Limb (tissue), 2 donors: ENCODE data around the gene OLFM2.
"Not testable (repeated sequence)": the region's sequence is repeated elsewhere in the genome, so short reads cannot be mapped to it uniquely, and the experiment has no call there.

Experiments used
- DNase-seq, 2 donors: peaks; one replicate each; pipeline ENCODE4 v3.0.0-alpha.2; 2016; ENCODE audit errors: extremely low spot score in 2 of 2

OLFM2 gene

GRCh38 chr19:9834726-9835506, 101.4 kb downstream of the OLFM2 start, which contains the start of gene PIN1:
PIN1 (plus strand) TSS chr19:9835318; CDS start chr19:9835345, 27 bp downstream.
- peak; percentile 99 to 100 for DNase-seq

GRCh38 chr19:9834307-9834725, 102.0 kb downstream of the OLFM2 start:
- no peak for DNase-seq

- no peak for DNase-seq
Observed at GRCh38 chr19:9828551-9829063, 107.7 kb downstream of the OLFM2 start.

GRCh38 chr19:9827289-9828238, 108.8 kb downstream of the OLFM2 start, which contains the start of gene UBL5:
UBL5 (plus strand) TSS chr19:9827918; CDS start chr19:9828338, 420 bp downstream.
- peak; percentile 89 to 90 for DNase-seq

GRCh38 chr19:9823816-9824215, 112.5 kb downstream of the OLFM2 start:
- DNase-seq = no peak

GRCh38 chr19:9820034-9820433, 116.3 kb downstream of the OLFM2 start:
- DNase-seq = not testable (repeated sequence)

GRCh38 chr19:9819596-9819909, 116.8 kb downstream of the OLFM2 start:
- no peak for DNase-seq

- peak; percentile 100 for DNase-seq
Observed at GRCh38 chr19:9818734-9819595, 117.3 kb downstream of the OLFM2 start, which contains the start of gene FBXL12. FBXL12 (minus strand) TSS chr19:9819079; CDS start chr19:9818813, 266 bp downstream.

GRCh38 chr19:9818175-9818733, 118.1 kb downstream of the OLFM2 start:
- DNase-seq = no peak

- no peak for DNase-seq
Observed at GRCh38 chr19:9811139-9811538, 125.2 kb downstream of the OLFM2 start.

GRCh38 chr19:9808855-9809824, 127.2 kb downstream of the OLFM2 start:
- no peak for DNase-seq

GRCh38 chr19:9806803-9807202, 129.5 kb downstream of the OLFM2 start:
- no peak for DNase-seq
